Type B pancreatic cell (in vitro differentiated cells): ENCODE data around the gene HIGD2B. TPM values are rescaled to one million over a fixed set of nuclear protein-coding genes. Genes with fewer than 3 reads are reported as not detected.
"Not testable (repeated sequence)": the region's sequence is repeated elsewhere in the genome, so short reads cannot be mapped to it uniquely, and the experiment has no call there.

ENCODE experiments used
- DNase-seq: peaks from one replicate; pipeline ENCODE4 v3.0.0; 2021; ENCODE audit warnings: mixed read lengths; ENCODE audit not compliant: unreplicated experiment; ENCODE audit errors: extremely low spot score
- H3K27ac Mint-ChIP-seq: 2 replicates; pipeline ENCODE4 v1.8.0; 2021; ENCODE audit warnings: mild to moderate bottlenecking, mixed read lengths
- H3K27me3 Mint-ChIP-seq: 2 replicates; pipeline ENCODE4 v1.8.0; 2021; ENCODE audit warnings: mixed read lengths
- H3K36me3 Mint-ChIP-seq: 2 replicates; pipeline ENCODE4 v1.8.0; 2021; ENCODE audit warnings: mixed read lengths
- H3K4me1 Mint-ChIP-seq: one replicate; pipeline ENCODE4 v1.8.0; 2021; ENCODE audit warnings: mixed read lengths; ENCODE audit not compliant: unreplicated experiment
- H3K4me3 Mint-ChIP-seq: 2 replicates; pipeline ENCODE4 v1.8.0; 2021; ENCODE audit warnings: mild to moderate bottlenecking, mixed read lengths
- H3K9me3 Mint-ChIP-seq: 2 replicates; pipeline ENCODE4 v1.8.0; 2021; ENCODE audit warnings: mixed read lengths
- total RNA-seq: library from RNA; stranded (reverse); gene quantifications from 2 replicates; pipeline ENCODE4 v1.2.1, GENCODE V29; 2021; ENCODE audit warnings: low replicate concordance
- TF ChIP-seq, protein P1 (sequence below): fragments of 200-600 bp; sonication (generic); conservative IDR thresholded peaks from 2 replicates; pipeline ENCODE4 v1.5.0; 2021; ENCODE audit warnings: antibody characterized with exemption, mild to moderate bottlenecking

The HIGD2B gene
- total RNA-seq, 1 donor from 2014 or later, result not detected

- H3K4me3 Mint-ChIP-seq, result peak overlapping the region; percentile 57
- not testable (repeated sequence) for H3K4me1 Mint-ChIP-seq
- peak; percentile 85 for DNase-seq
These were observed 49.3 kb downstream of the HIGD2B start for GRCh38 chr15:72636519-72637282.

DNA sequence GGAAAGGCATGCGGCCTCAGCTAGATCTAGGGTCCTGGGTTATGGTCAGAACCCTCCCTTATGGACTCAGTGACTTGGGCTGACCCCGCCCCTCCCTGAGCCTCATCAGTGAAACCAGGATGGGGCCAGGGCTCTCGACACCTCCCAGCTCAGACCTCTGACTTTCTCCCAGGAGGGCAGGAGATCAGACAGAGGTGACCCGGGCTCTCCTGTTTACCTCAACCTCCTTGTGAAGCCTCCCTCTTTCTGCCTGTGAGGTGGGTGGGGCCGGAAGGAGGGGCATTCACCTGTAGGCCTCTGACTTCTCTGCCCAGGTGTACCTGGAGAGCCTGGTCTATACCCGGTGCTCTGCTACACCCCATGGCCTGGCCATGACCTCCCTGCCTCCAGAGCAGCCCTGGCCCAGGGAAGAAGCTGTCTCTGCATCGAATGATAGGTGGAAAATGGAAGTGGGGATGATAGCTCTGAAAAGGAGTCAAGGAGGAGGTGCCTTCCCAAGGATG, 56.9 kb downstream of the HIGD2B start:
- H3K36me3 Mint-ChIP-seq, H3K27ac Mint-ChIP-seq: not testable (repeated sequence)

More at GRCh38 chr15:72636519-72637282, 49.3 kb downstream of the HIGD2B start:
- not testable (repeated sequence) for H3K36me3 Mint-ChIP-seq, H3K27ac Mint-ChIP-seq, H3K9me3 Mint-ChIP-seq, H3K27me3 Mint-ChIP-seq

DNA sequence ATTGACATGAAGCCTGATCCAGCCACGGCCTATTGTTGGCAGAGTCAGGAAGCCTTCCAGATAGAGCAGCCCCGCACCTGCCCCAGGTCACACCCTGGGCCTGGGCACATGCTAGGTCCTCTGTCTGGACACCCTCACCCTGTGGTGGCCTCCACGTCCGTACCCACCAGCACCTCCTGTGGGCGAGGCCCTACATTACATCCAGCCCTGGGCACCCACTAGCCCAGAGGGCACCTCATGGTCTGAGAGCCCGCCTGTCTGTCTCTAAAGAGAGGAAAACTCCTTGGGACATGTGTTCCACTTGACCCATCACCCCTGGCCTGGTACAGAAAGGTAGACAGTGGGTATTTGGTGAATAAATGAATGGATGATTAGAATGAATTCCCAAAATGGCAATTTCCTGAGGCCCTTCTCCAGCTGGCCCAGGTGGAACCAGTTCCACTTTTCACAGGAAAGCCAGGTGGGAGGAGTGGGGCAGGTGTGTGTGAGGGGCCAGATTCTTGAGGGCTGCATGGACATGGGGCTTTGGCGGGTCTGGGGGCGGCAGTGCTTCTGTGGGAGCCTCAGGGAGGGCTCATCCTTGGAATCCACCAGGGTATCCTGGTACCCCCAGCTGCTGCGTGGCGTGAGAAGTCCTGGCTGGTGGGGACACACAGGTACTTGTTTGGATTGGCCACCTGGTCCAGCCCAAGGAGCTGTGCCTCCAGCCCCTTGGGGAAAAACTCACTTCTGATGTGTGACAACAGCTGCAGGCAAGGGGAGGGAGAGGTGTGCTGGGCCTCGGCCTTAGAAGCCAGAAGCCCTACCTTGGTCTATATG, 57.5 kb downstream of the HIGD2B start:
- not testable (repeated sequence) for H3K4me3 Mint-ChIP-seq, H3K27me3 Mint-ChIP-seq, H3K27ac Mint-ChIP-seq, H3K9me3 Mint-ChIP-seq, DNase-seq, H3K36me3 Mint-ChIP-seq, H3K4me1 Mint-ChIP-seq
- TF ChIP-seq, protein P1, sequence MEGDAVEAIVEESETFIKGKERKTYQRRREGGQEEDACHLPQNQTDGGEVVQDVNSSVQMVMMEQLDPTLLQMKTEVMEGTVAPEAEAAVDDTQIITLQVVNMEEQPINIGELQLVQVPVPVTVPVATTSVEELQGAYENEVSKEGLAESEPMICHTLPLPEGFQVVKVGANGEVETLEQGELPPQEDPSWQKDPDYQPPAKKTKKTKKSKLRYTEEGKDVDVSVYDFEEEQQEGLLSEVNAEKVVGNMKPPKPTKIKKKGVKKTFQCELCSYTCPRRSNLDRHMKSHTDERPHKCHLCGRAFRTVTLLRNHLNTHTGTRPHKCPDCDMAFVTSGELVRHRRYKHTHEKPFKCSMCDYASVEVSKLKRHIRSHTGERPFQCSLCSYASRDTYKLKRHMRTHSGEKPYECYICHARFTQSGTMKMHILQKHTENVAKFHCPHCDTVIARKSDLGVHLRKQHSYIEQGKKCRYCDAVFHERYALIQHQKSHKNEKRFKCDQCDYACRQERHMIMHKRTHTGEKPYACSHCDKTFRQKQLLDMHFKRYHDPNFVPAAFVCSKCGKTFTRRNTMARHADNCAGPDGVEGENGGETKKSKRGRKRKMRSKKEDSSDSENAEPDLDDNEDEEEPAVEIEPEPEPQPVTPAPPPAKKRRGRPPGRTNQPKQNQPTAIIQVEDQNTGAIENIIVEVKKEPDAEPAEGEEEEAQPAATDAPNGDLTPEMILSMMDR, result peak; percentile 45

More for the DNA sequence above, 56.9 kb downstream of the HIGD2B start:
- not testable (repeated sequence) for DNase-seq, H3K9me3 Mint-ChIP-seq, H3K4me3 Mint-ChIP-seq, H3K27me3 Mint-ChIP-seq, H3K4me1 Mint-ChIP-seq

DNA sequence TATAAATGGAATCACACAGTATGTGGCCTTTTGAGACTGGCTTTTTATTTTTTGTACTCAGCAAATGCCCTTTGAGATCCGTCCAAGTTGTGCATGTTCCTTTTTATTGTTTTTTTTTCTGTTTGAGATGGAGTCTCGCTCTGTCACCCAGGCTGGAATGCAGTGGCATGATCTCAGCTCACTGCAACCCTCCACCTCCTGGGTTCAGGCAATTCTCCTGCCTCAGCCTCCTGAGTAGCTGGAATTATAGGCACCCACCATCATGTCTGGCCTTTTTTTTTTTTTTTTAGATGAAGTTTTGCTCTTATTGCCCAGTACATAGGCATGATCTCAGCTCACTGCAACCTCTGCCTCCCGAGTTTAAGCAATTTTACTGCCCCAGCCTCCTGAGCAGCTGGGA, 59.8 kb downstream of the HIGD2B start:
- not testable (repeated sequence) for H3K36me3 Mint-ChIP-seq, H3K27ac Mint-ChIP-seq, H3K27me3 Mint-ChIP-seq, H3K4me3 Mint-ChIP-seq, H3K4me1 Mint-ChIP-seq, H3K9me3 Mint-ChIP-seq, DNase-seq

Other genes with a start within 250 kb of the HIGD2B start
- 172 and 199 TPM in 2 replicates for gene ARIH1, start 211.9 kb downstream of the HIGD2B start, total RNA-seq
- gene GOLGA6B, start 31.5 kb downstream of the HIGD2B start, total RNA-seq, result not detected in 2 replicates
- gene BBS4, start within 50 bp of the HIGD2B start, total RNA-seq, result 17.1 and 27.6 TPM in 2 replicates
- gene ADPGK, start 97.6 kb upstream of the HIGD2B start, total RNA-seq, result 46.9 and 52.6 TPM in 2 replicates